ENCODE results near the gene TMEM236.

GRCh38 chr10:17766731-17767130 is 14.7 kb downstream of the TMEM236 start:
- no peak for TF ChIP-seq SUZ12 (IDR thresholded peaks at IDR 0.05; ENCODE audit: extremely low read depth, insufficient read depth, insufficient read length)
- TF ChIP-seq ZNF274 (IDR thresholded peaks at IDR 0.05; ENCODE audit: low read depth, low read length): no peak
- no peak for TF ChIP-seq YY1 (IDR thresholded peaks at IDR 0.05; ENCODE audit: insufficient read depth, insufficient read length)
